Heart left ventricle (tissue), 16 donors: ENCODE measurements around the gene ZBTB42. TPM values are rescaled to one million over a fixed set of nuclear protein-coding genes. Genes with fewer than 3 reads are reported as not detected.

ENCODE experiments used
- ATAC-seq, 4 donors: fragments of 200-7000 bp; cut with Tn5 transposase; one replicate each; pipeline ENCODE4 v1.9.1; 2020 to 2022; ENCODE audit warnings: moderate library complexity in 4 of 4, mild to moderate bottlenecking in 3 of 4, moderate number of reproducible peaks in 1 of 4
- DNase-seq, 5 donors: peaks; one replicate each; pipeline ENCODE4 v3.0.0-alpha.2; 2020
- H3K27ac ChIP-seq, 12 donors: fragments of 200-600 bp; sonication (generic) in 4 of 12; one replicate each; pipeline versions ENCODE4 v1.5.0 to v1.8.0; 2016 to 2022; ENCODE audit warnings: mild to moderate bottlenecking in 2 of 12
- H3K27me3 ChIP-seq, 9 donors: fragments of 200-600 bp; sonication (generic) in 2 of 9; one replicate each; pipeline versions ENCODE4 v1.5.1 to v1.8.0; 2016 to 2022; ENCODE audit warnings: mild to moderate bottlenecking in 3 of 9
- H3K36me3 ChIP-seq, 9 donors: fragments of 200-600 bp; sonication (generic) in 2 of 9; one replicate each; pipeline versions ENCODE4 v1.5.0 to v1.8.0; 2018 to 2022; ENCODE audit warnings: mild to moderate bottlenecking in 2 of 9
- H3K4me1 ChIP-seq, 12 donors: fragments of 200-600 bp; sonication (generic) in 4 of 12; one replicate each; pipeline versions ENCODE4 v1.5.0 to v1.8.0; 2016 to 2022; ENCODE audit warnings: mild to moderate bottlenecking in 3 of 12
- H3K4me3 ChIP-seq, 12 donors: fragments of 200-600 bp; sonication (generic) in 4 of 12; one replicate each; pipeline versions ENCODE4 v1.5.0 to v1.8.0; 2017 to 2022; ENCODE audit warnings: mild to moderate bottlenecking in 9 of 12, moderate library complexity in 4 of 12
- H3K9me3 ChIP-seq, 12 donors: fragments of 200-600 bp; sonication (generic) in 4 of 12; one replicate each; pipeline versions ENCODE4 v1.5.0 to v1.8.0; 2016 to 2022; ENCODE audit warnings: mild to moderate bottlenecking in 1 of 12
- CTCF ChIP-seq, 12 donors: fragments of 200-600 bp; sonication (generic) in 4 of 12; IDR thresholded peaks; one replicate each; pipeline versions ENCODE4 v1.5.0 to v1.8.0; 2018 to 2022; ENCODE audit warnings: antibody characterized with exemption in 12 of 12, mild to moderate bottlenecking in 5 of 12
- POLR2A ChIP-seq, 2 donors: fragments of 450-650 bp; IDR thresholded peaks; one replicate each; pipeline ENCODE4 v1.6.1; 2017; ENCODE audit warnings: antibody characterized with exemption in 2 of 2, mild to moderate bottlenecking in 2 of 2, moderate library complexity in 2 of 2
- WGBS, 4 donors: extraction: QIAGEN DNeasy Blood & Tissue Kit in 2 of 4; methylation state at CpG; one replicate each; pipeline versions ENCODE4 v1.1.5 to v1.1.7; 2013 to 2018; 5-methylcytosine and 5-hydroxymethylcytosine counted together
- intact Hi-C, 10 donors: fragments of 100-400 bp; cut with DNase I; formaldehyde crosslinking; loops; one replicate each; pipeline versions ENCODE4 v1.11.1 to v1.14.2; 2022
- polyA plus RNA-seq, 2 donors: library from polyadenylated mRNA; stranded (reverse); fragments of 200-250 nt; gene quantifications; one replicate each; pipeline ENCODE4 v1.2.3, GENCODE V29; 2013
- total RNA-seq, 9 donors: library from RNA; depleted of rRNA in 2 of 9; stranded (reverse); fragments of >200 nt in 2 of 9; fragmentation: NEBNext Ultra II Directional in 3 of 9; extraction: Animal tissue kit (Norgen Biotek cat#: 25700) in 3 of 9; gene quantifications; one replicate each; pipeline versions ENCODE4 v1.1.0 to v1.2.4, GENCODE V29; 2016 to 2023
- donor health status: ischemic (EF 13 %, LVEDD 7.1; RV severe dilation, severe dysfunction).
- donor health status: healthy with polysubstance abuse.
- donor health status: DM: no; HTN: yes; CAD: no.
- donor health status: DM: no; HTN: no; CAD: no.
- donor health status: ischemic (EF 25% LVEDD 6.9; RV normal size, moderate dysfunction).
- donor health status: ischemic (EF 25% LVEDD 5.7; RV mildly dilated, moderate dysfunction).
- donor health status: healthy.
- donor health status: DM: yes; HTN: yes; CAD: no.
- donor health status: ischemic (EF 35%, LVEDD 5.7; RV mildly dilated, moderate dysfunction).
- donor health status: nonischemic (EF 11% LVEDD 7.7; RV severe dilation, severe dysfunction).
- donor health status: DM: yes; HTN: yes; CAD: no.
- donor health status: PGD.
- donor health status: ischemic (EF 29% LVEDD 5.4; RV normal size, mild dysfunction).
- donor health status: nonischemic (EF 23%, LVEDD 6.1; RV moderate dilation, normal function).

Gene ZBTB42
- total and polyA plus RNA-seq, 11 donors, result 4.2 to 12.9 (median 7.4) TPM

- DNase-seq (no peak), ATAC-seq (no peak)
- H3K36me3 ChIP-seq, result no peaks in the 10 kb centered on the region
- 86 to 91% (median 87%) methylated on average over 3 to 4 of the region's 4 CpGs for WGBS, 4 donors
- no peak for TF ChIP-seq CTCF (IDR thresholded peaks at IDR 0.05)
- no peak overlapping the region for H3K4me3 ChIP-seq
- no peak overlapping the region for H3K27ac ChIP-seq
- no peaks in the 10 kb centered on the region for H3K9me3 ChIP-seq
- intact Hi-C loops, result no loop called here
- peaks cover 0 to 18% (median 12%) of the 10 kb centered on the region in 12 donors for H3K4me1 ChIP-seq
- peaks cover 0 to 69% (median 29%) of the 10 kb centered on the region in 9 donors for H3K27me3 ChIP-seq
These were observed 44.2 kb downstream of the ZBTB42 start for GRCh38 chr14:104845033-104845666.

GRCh38 chr14:104845834-104846441 is 45.0 kb downstream of the ZBTB42 start:
- Histone ChIP-seq H3K4me3 (no peak overlapping the region), H3K27me3 (peaks cover 0 to 72% (median 37%) of the 10 kb centered on the region in 9 donors), H3K36me3 (no peaks in the 10 kb centered on the region), H3K9me3 (no peaks in the 10 kb centered on the region), H3K27ac (no peak overlapping the region), H3K4me1 (peaks cover 0 to 18% (median 12%) of the 10 kb centered on the region in 12 donors)
- ATAC-seq (no peak), DNase-seq (no peak)
- intact Hi-C loops, result no loop called here
- 62 to 93% (median 77%) methylated on average over 3 of the region's 3 CpGs for WGBS, 4 donors
- TF ChIP-seq CTCF (IDR thresholded peaks at IDR 0.05) (no peak), POLR2A (IDR thresholded peaks at IDR 0.05) (no peak)

- WGBS, 4 donors, result 53 to 60% (median 57%) methylated on average over 8 of the region's 8 CpGs
- ATAC-seq (no peak), DNase-seq (no peak)
- Histone ChIP-seq H3K36me3 (no peaks in the 10 kb centered on the region), H3K9me3 (no peaks in the 10 kb centered on the region), H3K27ac (no peak overlapping the region), H3K4me1 (no peaks in the 10 kb centered on the region), H3K4me3 (no peak overlapping the region), H3K27me3 (peaks cover 0 to 52% (median 8%) of the 10 kb centered on the region in 9 donors)
- TF ChIP-seq POLR2A (IDR thresholded peaks at IDR 0.05), result no peak
- no peak for TF ChIP-seq CTCF (IDR thresholded peaks at IDR 0.05)
- intact Hi-C loops, result no loop called here
These were observed 51.4 kb downstream of the ZBTB42 start for GRCh38 chr14:104852280-104852663.

Other genes starting within 250 kb of the ZBTB42 start
- gene C14orf180, start 221.3 kb upstream of the ZBTB42 start, total RNA-seq, result 100 to 1,000 TPM in 2 of 9 donors, 10 to 100 TPM in 7; 25.5 to 170 (median 75.3) TPM
- 100 to 1,000 TPM in 1 of 2 donors, 10 to 100 TPM in 1; 11.1 to 121 TPM for gene C14orf180, start 221.3 kb upstream of the ZBTB42 start, polyA plus RNA-seq
- gene TMEM179, start 196.3 kb upstream of the ZBTB42 start, total RNA-seq, result 1 to 10 TPM in 1 of 9 donors, under 1 TPM in 4, not detected in 4; 0.25 to 1.1 (median 0.40) TPM
- gene TMEM179, start 196.3 kb upstream of the ZBTB42 start, polyA plus RNA-seq, result under 1 TPM; 0.15 to 0.61 TPM
- gene INF2, start 111.5 kb upstream of the ZBTB42 start, total RNA-seq, result 10 to 100 TPM; 26.0 to 58.9 (median 28.8) TPM
- 10 to 100 TPM; 27.3 to 32.5 TPM for gene INF2, start 111.5 kb upstream of the ZBTB42 start, polyA plus RNA-seq
- gene ADSS1, start 76.9 kb upstream of the ZBTB42 start, total RNA-seq, result 100 to 1,000 TPM in 8 of 9 donors, 10 to 100 TPM in 1; 78.9 to 247 (median 160) TPM
- 100 to 1,000 TPM in 1 of 2 donors, 10 to 100 TPM in 1; 64.7 to 258 TPM for gene ADSS1, start 76.9 kb upstream of the ZBTB42 start, polyA plus RNA-seq
- gene SIVA1, start 48.0 kb upstream of the ZBTB42 start, total RNA-seq, result 100 to 1,000 TPM in 2 of 9 donors, 10 to 100 TPM in 7; 41.0 to 203 (median 53.9) TPM
- gene SIVA1, start 48.0 kb upstream of the ZBTB42 start, polyA plus RNA-seq, result 100 to 1,000 TPM; 126 to 191 TPM
- gene AKT1, start 5.4 kb upstream of the ZBTB42 start, total RNA-seq, result 100 to 1,000 TPM; 115 to 173 (median 143) TPM
- gene AKT1, start 5.4 kb upstream of the ZBTB42 start, polyA plus RNA-seq, result 100 to 1,000 TPM; 108 to 129 TPM
- gene CEP170B, start 64.2 kb downstream of the ZBTB42 start, total RNA-seq, result 10 to 100 TPM in 8 of 9 donors, 1 to 10 TPM in 1; 9.1 to 21.9 (median 12.5) TPM
- 10 to 100 TPM in 1 of 2 donors, 1 to 10 TPM in 1; 7.5 to 17.9 TPM for gene CEP170B, start 64.2 kb downstream of the ZBTB42 start, polyA plus RNA-seq
- 1 to 10 TPM in 1 of 9 donors, under 1 TPM in 4, not detected in 4; 0.25 to 1.5 (median 0.40) TPM for gene PLD4, start 123.8 kb downstream of the ZBTB42 start, total RNA-seq
- under 1 TPM in 1 of 2 donors, not detected in 1; 0.12 TPM for gene PLD4, start 123.8 kb downstream of the ZBTB42 start, polyA plus RNA-seq
- gene AHNAK2, start 177.3 kb downstream of the ZBTB42 start, total RNA-seq, result 10 to 100 TPM in 2 of 9 donors, 1 to 10 TPM in 7; 1.5 to 22.3 (median 3.7) TPM
- gene AHNAK2, start 177.3 kb downstream of the ZBTB42 start, polyA plus RNA-seq, result 1 to 10 TPM; 2.2 to 2.5 TPM
- gene CLBA1, start 184.7 kb downstream of the ZBTB42 start, total RNA-seq, result 1 to 10 TPM in 7 of 9 donors, under 1 TPM in 2; 0.76 to 3.7 (median 2.6) TPM
- gene CLBA1, start 184.7 kb downstream of the ZBTB42 start, polyA plus RNA-seq, result 1 to 10 TPM; 1.3 to 3.7 TPM
- 1 to 10 TPM; 1.4 to 6.0 (median 2.4) TPM for gene CDCA4, start 220.0 kb downstream of the ZBTB42 start, total RNA-seq
- gene CDCA4, start 220.0 kb downstream of the ZBTB42 start, polyA plus RNA-seq, result 1 to 10 TPM; 2.3 to 3.3 TPM